ENCODE data around the gene IQGAP1.
"Not testable (repeated sequence)": the region's sequence is repeated elsewhere in the genome, so short reads cannot be mapped to it uniquely, and the experiment has no call there.

Gene IQGAP1

GRCh38 chr15:90367576-90367975, 20.5 kb upstream of the IQGAP1 start:
- no peak for DNase-seq

- no peak for DNase-seq
Observed at GRCh38 chr15:90375071-90375470, 13.0 kb upstream of the IQGAP1 start.

- DNase-seq, result peak in 2 of 4 experiments; percentile 20 to 33
Observed at GRCh38 chr15:90376789-90377188, 11.3 kb upstream of the IQGAP1 start.

- no peak for DNase-seq
Observed at GRCh38 chr15:90379263-90379662, 8.8 kb upstream of the IQGAP1 start.

- no peak for DNase-seq
Observed at GRCh38 chr15:90381515-90381914, 6.5 kb upstream of the IQGAP1 start.

- no peak for DNase-seq
Observed at GRCh38 chr15:90382320-90382719, 5.7 kb upstream of the IQGAP1 start.

GRCh38 chr15:90386221-90386620, 1.8 kb upstream of the IQGAP1 start:
- DNase-seq, result no peak

- DNase-seq, result peak; percentile 20 to 36 (median 26)
Observed at GRCh38 chr15:90388462-90389380, 679 bp downstream of the IQGAP1 start.

- DNase-seq, result no peak
Observed at GRCh38 chr15:90389513-90389912, 1.5 kb downstream of the IQGAP1 start.

GRCh38 chr15:90393040-90393439, 5.0 kb downstream of the IQGAP1 start:
- no peak for DNase-seq

- no peak for DNase-seq
Observed at GRCh38 chr15:90394074-90394473, 6.0 kb downstream of the IQGAP1 start.

- DNase-seq, result no peak
Observed at GRCh38 chr15:90394748-90395442, 6.9 kb downstream of the IQGAP1 start.

GRCh38 chr15:90396321-90396720, 8.3 kb downstream of the IQGAP1 start:
- no peak for DNase-seq

- DNase-seq, result no peak
Observed at GRCh38 chr15:90400005-90400758, 12.1 kb downstream of the IQGAP1 start.

GRCh38 chr15:90400759-90401314, 12.8 kb downstream of the IQGAP1 start:
- DNase-seq, result peak in 2 of 4 experiments; percentile 18 to 20

GRCh38 chr15:90401495-90401894, 13.5 kb downstream of the IQGAP1 start:
- DNase-seq, result no peak

GRCh38 chr15:90402223-90402622, 14.2 kb downstream of the IQGAP1 start:
- no peak for DNase-seq

GRCh38 chr15:90402767-90403166, 14.7 kb downstream of the IQGAP1 start:
- DNase-seq, result no peak

GRCh38 chr15:90405055-90405607, 17.1 kb downstream of the IQGAP1 start:
- no peak for DNase-seq

- no peak for DNase-seq
Observed at GRCh38 chr15:90407336-90407735, 19.3 kb downstream of the IQGAP1 start.

- no peak for DNase-seq
Observed at GRCh38 chr15:90407871-90408317, 19.9 kb downstream of the IQGAP1 start.

- DNase-seq, result no peak
Observed at GRCh38 chr15:90408657-90409056, 20.6 kb downstream of the IQGAP1 start.

GRCh38 chr15:90409587-90409986, 21.5 kb downstream of the IQGAP1 start:
- DNase-seq, result not testable (repeated sequence)

All from activated naive CD4-positive, alpha-beta T cell (primary cell).